HepG2 (cell line): ENCODE data around the gene ABCA2. TPM values are rescaled to one million over a fixed set of nuclear protein-coding genes. Genes with fewer than 3 reads are reported as not detected.

Experiments
- ATAC-seq: fragments of 200-7000 bp; cut with Tn5 transposase; 3 replicates; pipeline ENCODE4 v1.9.1; 2020; ENCODE audit warnings: mild to moderate bottlenecking, moderate library complexity
- BruUV-seq: library from RNA; stranded (reverse); fragments of 400-500 nt; replicated peaks from 2 replicates; lab custom pipeline; 2021; lab: Mats Ljungman, UMichigan
- CTCF ChIA-PET: fragments of 300-600 bp; formaldehyde crosslinking; extraction: SDS; loops from one replicate; lab custom pipeline; 2021; ENCODE audit warnings: low total read pairs, inconsistent platforms, low intra/inter-chr PET ratio; lab: Yijun Ruan, JAX
- POLR2A ChIA-PET: fragments of 350-600 bp; sonication (Branson Sonifier 250); formaldehyde crosslinking; loops from one replicate; lab custom pipeline; 2020; ENCODE audit warnings: antibody characterized with exemption, inconsistent platforms; lab: Yijun Ruan, JAX
- DNase-seq: peaks from one replicate; pipeline ENCODE4 v3.0.0-alpha.2; 2015; ENCODE audit warnings: low spot score
- FAIRE-seq: peaks from 3 replicates; lab custom pipeline; 2011; peaks lifted over from hg19 to GRCh38; lab: Jason Lieb, UNC
- H2AFZ ChIP-seq: one replicate; pipeline ENCODE4 v1.6.1; 2011; ENCODE audit warnings: low read length, inconsistent platforms
- H3K27ac ChIP-seq: fragments of 300-600 bp; 3 replicates; pipeline ENCODE4 v1.8.0; 2011; ENCODE audit warnings: mixed run types, mild to moderate bottlenecking, mixed read lengths, low read length, inconsistent platforms; ENCODE audit not compliant: insufficient read depth; ENCODE audit errors: extremely low read length
- H3K27me3 ChIP-seq, 2 experiments: fragments of 200-600 bp in 1 of 2; 2 replicates in 1 of 2; 3 replicates in 1 of 2; pipeline versions ENCODE4 v1.6.0 to v1.8.0; 2011; ENCODE audit warnings: low read length in 2 of 2, mild to moderate bottlenecking in 2 of 2, moderate library complexity in 2 of 2, inconsistent platforms in 1 of 2; ENCODE audit not compliant: insufficient read depth in 2 of 2, control insufficient read depth in 1 of 2
- H3K36me3 ChIP-seq, 2 experiments: fragments of 200-600 bp in 1 of 2; replicated peaks in 1 of 2; 2 replicates in 1 of 2; 3 replicates in 1 of 2; pipeline versions ENCODE4 v1.5.1 to v1.8.0; 2011; ENCODE audit warnings: low read length in 2 of 2, inconsistent platforms in 1 of 2; ENCODE audit not compliant: insufficient read depth in 2 of 2, control insufficient read depth in 1 of 2
- H3K4me1 ChIP-seq: 2 replicates; pipeline ENCODE4 v1.5.1; 2012; ENCODE audit warnings: low read length, inconsistent platforms; ENCODE audit not compliant: insufficient read depth
- H3K4me2 ChIP-seq: 2 replicates; pipeline ENCODE4 v1.6.0; 2011; ENCODE audit warnings: low read depth, low read length, inconsistent platforms
- H3K4me3 ChIP-seq, 3 experiments: fragments of 200-600 bp in 1 of 3; sonication (generic), shearing (Covaris generic) in 1 of 3; replicated peaks in 1 of 3; 2 replicates each; pipeline ENCODE4 v1.5.1; 2011 to 2016; ENCODE audit warnings: low read length in 3 of 3, inconsistent platforms in 2 of 3, low read depth in 2 of 3, mild to moderate bottlenecking in 2 of 3, control low read depth in 1 of 3, mixed read lengths in 1 of 3; ENCODE audit not compliant: insufficient read depth in 1 of 3
- H3K79me2 ChIP-seq: one replicate; pipeline ENCODE4 v1.6.1; 2011; ENCODE audit warnings: low read length, inconsistent platforms; ENCODE audit not compliant: insufficient read depth
- H3K9ac ChIP-seq: 2 replicates; pipeline ENCODE4 v1.6.0; 2011; ENCODE audit warnings: mild to moderate bottlenecking, low read depth, low read length, inconsistent platforms; ENCODE audit not compliant: insufficient read depth
- H3K9me3 ChIP-seq: 2 replicates; pipeline ENCODE4 v1.5.1; 2012; ENCODE audit warnings: mild to moderate bottlenecking, low read length
- H4K20me1 ChIP-seq: 2 replicates; pipeline ENCODE4 v1.6.0; 2011; ENCODE audit warnings: inconsistent platforms, mild to moderate bottlenecking, low read length, moderate library complexity; ENCODE audit not compliant: insufficient read depth
- DNMT1 ChIP-seq: sonication (generic); formaldehyde crosslinking; IDR thresholded peaks from 2 replicates; pipeline ENCODE4 v1.5.1; 2020; ENCODE audit warnings: mild to moderate bottlenecking, missing genetic modification reagents
- KDM2A ChIP-seq: sonication (generic); formaldehyde crosslinking; IDR thresholded peaks from 2 replicates; pipeline ENCODE4 v1.4.0; 2020; ENCODE audit warnings: low read depth, missing genetic modification reagents, borderline replicate concordance
- MNT ChIP-seq: fragments of 450-650 bp; IDR thresholded peaks from 2 replicates; pipeline ENCODE4 v1.6.1; 2016
- POLR2G ChIP-seq: fragments of 200-400 bp; formaldehyde crosslinking; IDR thresholded peaks from 2 replicates; pipeline ENCODE4 v1.6.1; 2018; ENCODE audit warnings: mild to moderate bottlenecking, low read depth, low read length, moderate library complexity
- RFX3 ChIP-seq: IDR thresholded peaks from 2 replicates; pipeline ENCODE4 v1.6.1; 2016; ENCODE audit warnings: missing biosample characterization, missing genetic modification reagents
- SALL1 ChIP-seq: sonication (generic); formaldehyde crosslinking; IDR thresholded peaks from 2 replicates; pipeline ENCODE4 v1.8.0; 2022; ENCODE audit warnings: mild to moderate bottlenecking, missing genetic modification reagents
- STAG1 ChIP-seq: sonication (generic); formaldehyde crosslinking; IDR thresholded peaks from 2 replicates; pipeline ENCODE4 v1.4.0; 2020; ENCODE audit warnings: missing genetic modification reagents
- ZNF24 ChIP-seq: fragments of 450-650 bp; IDR thresholded peaks from 2 replicates; pipeline ENCODE4 v1.6.1; 2017; ENCODE audit warnings: antibody characterized with exemption, mild to moderate bottlenecking
- ZNF639 ChIP-seq: conservative IDR thresholded peaks from 2 replicates; pipeline ENCODE4 v1.6.1; 2018; ENCODE audit warnings: missing genetic modification reagents
- WGBS: methylation state at CpG from one replicate; pipeline ENCODE4 v1.1.6; 2017; ENCODE audit warnings: low lambda C conversion rate; 5-methylcytosine and 5-hydroxymethylcytosine counted together
- in situ Hi-C: cut with HindIII; loops from 2 replicates; pipeline ENCODE4 v1.10.0; 2017; ENCODE audit warnings: low pct_unique_long_range_greater_than_20kb; ENCODE audit not compliant: extremely low pct_ligation_motif_present
- intact Hi-C: fragments of 100-400 bp; cut with micrococcal nuclease; formaldehyde crosslinking; loops from one replicate; pipeline ENCODE4 v1.10.0; 2022; ENCODE audit not compliant: unreplicated experiment
- polyA plus RNA-seq, 8 experiments: library from polyadenylated mRNA; depleted of rRNA in 3 of 8; stranded (reverse) in 7 of 8; unstranded in 1 of 8; fragments of >200 nt; fragmentation: Illumina TruSeq in 4 of 8; extraction: Trizol in 4 of 8; gene quantifications; 2 replicates each; pipeline versions ENCODE4 v1.2.1 to v1.2.3, GENCODE V29; 2011 to 2016; ENCODE audit warnings: low read depth in 4 of 8, missing spikeins in 1 of 8, mixed read lengths in 1 of 8; ENCODE audit not compliant: insufficient read depth in 1 of 8
- total RNA-seq, 5 experiments: library from RNA; depleted of rRNA; stranded (reverse); fragments of >200 nt; fragmentation: Illumina TruSeq; extraction: Trizol; gene quantifications; 2 replicates each; pipeline ENCODE4 v1.2.3, GENCODE V29; 2016; ENCODE audit warnings: low read depth in 1 of 5
- TF ChIP-seq, protein P1 (sequence below): sonication (generic); formaldehyde crosslinking; IDR thresholded peaks from 2 replicates; pipeline ENCODE4 v1.5.0; 2020; ENCODE audit warnings: mild to moderate bottlenecking, missing genetic modification reagents
- TF ChIP-seq, protein P2 (sequence below): sonication (generic); formaldehyde crosslinking; IDR thresholded peaks from 2 replicates; pipeline ENCODE4 v1.5.1; 2020; ENCODE audit warnings: missing genetic modification reagents, mild to moderate bottlenecking, borderline replicate concordance

The ABCA2 gene
- total and polyA plus RNA-seq, 2 of the 13 experiments (the other 11 are each of a cell fraction or from before 2014, with no cell fraction given), result 2.9 to 19.2 TPM

- POLR2A ChIA-PET, result no interaction called here
- Histone ChIP-seq H3K4me2 (no peak overlapping the region), H3K9me3 (no peaks in the 10 kb centered on the region), H3K27ac (no peak overlapping the region), H3K27me3 (no peaks in the 10 kb centered on the region), H4K20me1 (no peaks in the 10 kb centered on the region), H3K4me1 (no peaks in the 10 kb centered on the region), H3K36me3 (peaks cover 1 to 2% of the 10 kb centered on the region in 2 experiments; a peak in 1 of 5 replicates), H2AFZ (no peak overlapping the region), H3K4me3 (no peak overlapping the region), H3K79me2 (no peaks in the 10 kb centered on the region), H3K9ac (no peak overlapping the region)
- CTCF ChIA-PET, result no interaction called here
- DNase-seq (no peak), FAIRE-seq (no peak), ATAC-seq (no peak)
- intact Hi-C loops, result no loop called here
- WGBS, result 96% methylated on average over 12 of the region's 25 CpGs
- in situ Hi-C loops, result no loop called here
- TF ChIP-seq MNT, result no peak
- TF ChIP-seq STAG1 (CRISPR knock-in tag), result no peak
- TF ChIP-seq, protein P1, sequence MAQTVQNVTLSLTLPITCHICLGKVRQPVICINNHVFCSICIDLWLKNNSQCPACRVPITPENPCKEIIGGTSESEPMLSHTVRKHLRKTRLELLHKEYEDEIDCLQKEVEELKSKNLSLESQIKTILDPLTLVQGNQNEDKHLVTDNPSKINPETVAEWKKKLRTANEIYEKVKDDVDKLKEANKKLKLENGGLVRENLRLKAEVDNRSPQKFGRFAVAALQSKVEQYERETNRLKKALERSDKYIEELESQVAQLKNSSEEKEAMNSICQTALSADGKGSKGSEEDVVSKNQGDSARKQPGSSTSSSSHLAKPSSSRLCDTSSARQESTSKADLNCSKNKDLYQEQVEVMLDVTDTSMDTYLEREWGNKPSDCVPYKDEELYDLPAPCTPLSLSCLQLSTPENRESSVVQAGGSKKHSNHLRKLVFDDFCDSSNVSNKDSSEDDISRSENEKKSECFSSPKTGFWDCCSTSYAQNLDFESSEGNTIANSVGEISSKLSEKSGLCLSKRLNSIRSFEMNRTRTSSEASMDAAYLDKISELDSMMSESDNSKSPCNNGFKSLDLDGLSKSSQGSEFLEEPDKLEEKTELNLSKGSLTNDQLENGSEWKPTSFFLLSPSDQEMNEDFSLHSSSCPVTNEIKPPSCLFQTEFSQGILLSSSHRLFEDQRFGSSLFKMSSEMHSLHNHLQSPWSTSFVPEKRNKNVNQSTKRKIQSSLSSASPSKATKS (CRISPR knock-in tag), result no peak
- TF ChIP-seq ZNF24, result no peak
- TF ChIP-seq ZNF639, result no peak
- TF ChIP-seq POLR2G, result no peak
- TF ChIP-seq KDM2A (CRISPR knock-in tag), result no peak
- TF ChIP-seq, protein P2, sequence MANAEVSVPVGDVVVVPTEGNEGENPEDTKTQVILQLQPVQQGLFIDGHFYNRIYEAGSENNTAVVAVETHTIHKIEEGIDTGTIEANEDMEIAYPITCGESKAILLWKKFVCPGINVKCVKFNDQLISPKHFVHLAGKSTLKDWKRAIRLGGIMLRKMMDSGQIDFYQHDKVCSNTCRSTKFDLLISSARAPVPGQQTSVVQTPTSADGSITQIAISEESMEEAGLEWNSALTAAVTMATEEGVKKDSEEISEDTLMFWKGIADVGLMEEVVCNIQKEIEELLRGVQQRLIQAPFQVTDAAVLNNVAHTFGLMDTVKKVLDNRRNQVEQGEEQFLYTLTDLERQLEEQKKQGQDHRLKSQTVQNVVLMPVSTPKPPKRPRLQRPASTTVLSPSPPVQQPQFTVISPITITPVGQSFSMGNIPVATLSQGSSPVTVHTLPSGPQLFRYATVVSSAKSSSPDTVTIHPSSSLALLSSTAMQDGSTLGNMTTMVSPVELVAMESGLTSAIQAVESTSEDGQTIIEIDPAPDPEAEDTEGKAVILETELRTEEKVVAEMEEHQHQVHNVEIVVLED (CRISPR knock-in tag), result no peak
- TF ChIP-seq DNMT1, result no peak
- TF ChIP-seq SALL1, result no peak
- no peak for TF ChIP-seq RFX3 (CRISPR knock-in tag)
- BruUV-seq, result no TSS peak
Observed at GRCh38 chr9:137015540-137015930, 12.5 kb downstream of the ABCA2 start.
